MM.1S (cell line): Measurements from ENCODE around the gene NHLRC3.

ENCODE experiments used
- CTCF ChIP-seq: fragments of 300-600 bp; sonication (generic); IDR thresholded peaks from 2 replicates; pipeline ENCODE4 v1.5.1; 2016; ENCODE audit warnings: antibody characterized with exemption, low read length, mixed read lengths
- EZH2 ChIP-seq: fragments of 300-600 bp; sonication (generic); optimal IDR thresholded peaks from 2 replicates; pipeline ENCODE3; 2017; ENCODE audit warnings: low read depth, mild to moderate bottlenecking, antibody characterized with exemption, low read length, mixed read lengths
- EZH2phosphoT487 ChIP-seq: fragments of 300-600 bp; sonication (generic); IDR thresholded peaks from 2 replicates; pipeline ENCODE4 v1.6.1; 2018; ENCODE audit warnings: antibody characterized with exemption, low read length

GRCh38 chr13:39037880-39038568 lies at the start of gene NHLRC3, which contains the start of gene PROSER1:
- no peak for TF ChIP-seq CTCF
- TF ChIP-seq EZH2 = no peak
- TF ChIP-seq EZH2phosphoT487 = no peak
